KMS-11 (cell line): ENCODE measurements around the gene PTBP2.
"Not testable (repeated sequence)": the region's sequence is repeated elsewhere in the genome, so short reads cannot be mapped to it uniquely, and the experiment has no call there.

Source experiments
- H2AFZ ChIP-seq: fragments of 200-600 bp; sonication (generic); 2 replicates; pipeline ENCODE4 v1.6.1; 2016; ENCODE audit warnings: antibody characterized with exemption, mixed run types, low read depth
- H3K27ac ChIP-seq: fragments of 200-600 bp; sonication (generic); 2 replicates; pipeline ENCODE4 v1.6.1; 2016; ENCODE audit warnings: mild to moderate bottlenecking, mixed run types
- H3K27me3 ChIP-seq: fragments of 200-600 bp; sonication (generic); 2 replicates; pipeline ENCODE4 v1.6.1; 2017; ENCODE audit warnings: mild to moderate bottlenecking, low read depth, mixed run types, moderate library complexity; ENCODE audit not compliant: insufficient read depth
- H3K36me3 ChIP-seq: fragments of 200-600 bp; sonication (generic); 2 replicates; pipeline ENCODE4 v1.6.1; 2017; ENCODE audit warnings: mild to moderate bottlenecking, mixed run types; ENCODE audit not compliant: insufficient read depth
- H3K4me1 ChIP-seq: fragments of 200-600 bp; sonication (generic); 2 replicates; pipeline ENCODE4 v1.6.1; 2016; ENCODE audit warnings: mild to moderate bottlenecking, low read depth, mixed run types; ENCODE audit not compliant: poor library complexity, severe bottlenecking
- H3K4me2 ChIP-seq: fragments of 200-600 bp; sonication (generic); 2 replicates; pipeline ENCODE4 v1.7.0; 2016; ENCODE audit warnings: mild to moderate bottlenecking, mixed run types
- H3K4me3 ChIP-seq: fragments of 200-600 bp; sonication (generic); IDR thresholded peaks from 2 replicates; pipeline ENCODE4 v1.6.1; 2017; ENCODE audit warnings: low read depth, low read length, mixed read lengths; ENCODE audit not compliant: insufficient read depth
- H3K79me2 ChIP-seq: fragments of 200-600 bp; sonication (generic); 2 replicates; pipeline ENCODE4 v1.6.1; 2016; ENCODE audit warnings: low read depth, mixed run types; ENCODE audit not compliant: insufficient read depth
- H3K9ac ChIP-seq: fragments of 200-600 bp; sonication (generic); 2 replicates; pipeline ENCODE4 v1.6.1; 2016; ENCODE audit warnings: mild to moderate bottlenecking, mixed run types
- H4K20me1 ChIP-seq: fragments of 200-600 bp; sonication (generic); 2 replicates; pipeline ENCODE4 v1.6.1; 2016; ENCODE audit warnings: mild to moderate bottlenecking, mixed run types; ENCODE audit not compliant: insufficient read depth
- TF ChIP-seq, protein P1 (sequence below): fragments of 200-600 bp; sonication (generic); conservative IDR thresholded peaks from 2 replicates; pipeline ENCODE4 v1.6.1; 2017; ENCODE audit warnings: low read depth, mild to moderate bottlenecking, antibody characterized with exemption, low read length, moderate library complexity, mixed read lengths

PTBP2 gene

DNA sequence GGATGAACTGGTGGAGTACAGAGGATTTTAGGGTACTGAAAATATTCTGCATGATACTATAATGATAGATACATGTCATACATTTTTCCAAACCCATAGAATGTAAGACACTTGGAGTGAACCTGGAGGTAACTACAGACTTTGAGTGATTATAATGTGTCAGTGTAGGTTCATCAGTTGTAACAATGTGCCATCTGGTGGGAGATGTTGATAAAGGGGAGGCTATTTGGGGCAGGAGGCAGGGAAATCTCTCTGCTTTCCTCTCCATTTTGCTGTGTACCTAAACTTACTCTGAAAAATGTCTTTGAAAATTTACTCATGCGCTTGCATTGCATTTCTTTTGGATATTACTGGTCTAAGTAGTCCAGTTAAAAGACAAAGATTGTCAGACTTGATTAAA lies 35.2 kb downstream of the PTBP2 start:
- Histone ChIP-seq H3K4me3 (no peak overlapping the region), H3K4me1 (no peaks in the 10 kb centered on the region), H3K27ac (no peak overlapping the region), H3K79me2 (no peaks in the 10 kb centered on the region), H3K36me3 (no peaks in the 10 kb centered on the region), H3K27me3 (no peaks in the 10 kb centered on the region), H4K20me1 (no peaks in the 10 kb centered on the region), H3K9ac (no peak overlapping the region), H2AFZ (no peak overlapping the region), H3K4me2 (no peak overlapping the region)
- TF ChIP-seq, protein P1, sequence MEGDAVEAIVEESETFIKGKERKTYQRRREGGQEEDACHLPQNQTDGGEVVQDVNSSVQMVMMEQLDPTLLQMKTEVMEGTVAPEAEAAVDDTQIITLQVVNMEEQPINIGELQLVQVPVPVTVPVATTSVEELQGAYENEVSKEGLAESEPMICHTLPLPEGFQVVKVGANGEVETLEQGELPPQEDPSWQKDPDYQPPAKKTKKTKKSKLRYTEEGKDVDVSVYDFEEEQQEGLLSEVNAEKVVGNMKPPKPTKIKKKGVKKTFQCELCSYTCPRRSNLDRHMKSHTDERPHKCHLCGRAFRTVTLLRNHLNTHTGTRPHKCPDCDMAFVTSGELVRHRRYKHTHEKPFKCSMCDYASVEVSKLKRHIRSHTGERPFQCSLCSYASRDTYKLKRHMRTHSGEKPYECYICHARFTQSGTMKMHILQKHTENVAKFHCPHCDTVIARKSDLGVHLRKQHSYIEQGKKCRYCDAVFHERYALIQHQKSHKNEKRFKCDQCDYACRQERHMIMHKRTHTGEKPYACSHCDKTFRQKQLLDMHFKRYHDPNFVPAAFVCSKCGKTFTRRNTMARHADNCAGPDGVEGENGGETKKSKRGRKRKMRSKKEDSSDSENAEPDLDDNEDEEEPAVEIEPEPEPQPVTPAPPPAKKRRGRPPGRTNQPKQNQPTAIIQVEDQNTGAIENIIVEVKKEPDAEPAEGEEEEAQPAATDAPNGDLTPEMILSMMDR = no peak

DNA sequence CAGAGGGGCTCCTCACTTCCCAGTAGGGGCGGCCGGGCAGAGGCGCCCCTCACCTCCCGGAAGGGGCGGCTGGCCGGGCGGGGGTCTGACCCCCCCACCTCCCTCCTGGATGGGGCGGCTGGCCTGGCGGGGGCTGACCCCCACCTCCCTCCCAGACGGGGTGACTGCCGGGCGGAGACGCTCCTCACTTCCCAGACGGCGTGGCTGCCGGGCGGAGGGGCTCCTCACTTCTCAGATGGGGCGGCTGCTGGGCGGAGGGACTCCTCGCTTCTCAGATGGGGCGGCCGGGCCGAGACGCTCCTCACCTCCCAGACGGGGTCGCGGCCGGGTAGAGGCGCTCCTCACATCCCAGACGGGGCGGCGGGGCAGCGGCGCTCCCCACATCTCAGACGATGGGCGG lies 41.0 kb downstream of the PTBP2 start:
- H4K20me1 ChIP-seq, H3K4me1 ChIP-seq, H3K9ac ChIP-seq, H3K27ac ChIP-seq, H3K36me3 ChIP-seq, H3K27me3 ChIP-seq, H3K4me3 ChIP-seq, H3K79me2 ChIP-seq, H3K4me2 ChIP-seq, H2AFZ ChIP-seq: not testable (repeated sequence)

DNA sequence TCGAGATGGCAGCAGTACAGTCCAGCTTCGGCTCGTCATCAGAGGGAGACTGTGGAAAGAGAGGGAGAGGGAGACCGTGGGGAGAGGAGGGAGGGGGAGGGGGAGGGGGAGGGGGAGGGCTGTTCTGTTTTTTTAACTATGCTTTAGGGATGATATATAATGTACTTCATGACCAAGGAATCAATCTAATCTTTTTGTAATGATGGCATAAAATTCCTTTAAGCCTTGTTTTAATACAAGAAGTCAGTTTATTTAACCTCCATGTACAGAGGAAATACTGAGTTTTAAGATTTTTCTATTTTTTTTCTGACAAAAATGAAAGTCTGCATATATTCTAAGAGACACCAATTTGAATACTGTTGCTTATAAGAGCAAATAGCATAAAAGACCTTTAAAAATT lies 41.9 kb downstream of the PTBP2 start:
- H3K4me2 ChIP-seq = no peak overlapping the region
- TF ChIP-seq, protein P1 = no peak
- H3K4me3 ChIP-seq = no peak overlapping the region
- no peaks in the 10 kb centered on the region for H3K27me3 ChIP-seq
- no peaks in the 10 kb centered on the region for H3K36me3 ChIP-seq
- no peaks in the 10 kb centered on the region for H4K20me1 ChIP-seq
- no peak overlapping the region for H3K9ac ChIP-seq
- H3K4me1 ChIP-seq = no peaks in the 10 kb centered on the region
- no peak overlapping the region for H2AFZ ChIP-seq
- H3K27ac ChIP-seq = no peak overlapping the region
- no peaks in the 10 kb centered on the region for H3K79me2 ChIP-seq

DNA sequence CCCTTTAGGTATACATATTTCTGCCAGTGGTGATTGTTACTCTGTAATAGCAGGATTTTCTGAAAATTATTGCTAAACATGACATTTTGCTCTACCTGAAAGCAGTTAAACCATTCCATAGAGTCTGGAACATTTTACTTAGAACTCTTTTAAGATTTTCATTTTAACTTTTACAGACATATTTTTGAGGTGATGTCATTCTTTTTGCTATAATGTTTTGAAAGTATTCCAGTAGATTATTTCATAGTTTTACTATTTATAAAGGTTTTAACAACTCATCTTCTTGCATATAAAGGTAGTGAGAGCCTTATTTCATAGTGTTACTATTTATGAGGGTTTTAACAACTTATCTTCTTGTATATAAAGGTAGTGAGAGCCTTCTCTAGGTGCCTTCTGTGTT lies 42.9 kb downstream of the PTBP2 start:
- Histone ChIP-seq H3K36me3 (no peaks in the 10 kb centered on the region), H3K79me2 (no peaks in the 10 kb centered on the region), H3K4me1 (no peaks in the 10 kb centered on the region), H3K27ac (no peak overlapping the region), H3K9ac (no peak overlapping the region), H3K27me3 (no peaks in the 10 kb centered on the region), H3K4me3 (no peak overlapping the region), H3K4me2 (no peak overlapping the region), H4K20me1 (no peaks in the 10 kb centered on the region), H2AFZ (no peak overlapping the region)
- TF ChIP-seq, protein P1 = no peak

DNA sequence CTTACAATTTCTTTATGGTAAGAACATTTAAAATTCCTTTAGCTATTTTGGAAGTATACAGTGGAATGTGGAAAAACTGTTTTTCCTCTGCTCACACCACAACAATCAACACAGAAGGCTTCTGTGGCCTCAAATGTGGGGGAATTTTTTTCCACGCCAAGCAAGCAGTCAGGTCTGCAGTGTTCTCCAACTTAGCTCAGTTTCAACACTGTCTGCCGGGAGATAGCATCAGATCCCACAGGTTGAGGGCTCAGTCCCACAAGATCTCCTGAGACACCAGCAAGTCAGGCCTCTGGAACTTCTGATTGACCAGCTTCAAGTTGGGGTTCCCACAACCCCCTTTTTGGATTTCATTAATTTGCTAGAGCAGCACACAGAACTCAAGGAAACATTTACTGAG lies 50.3 kb downstream of the PTBP2 start:
- no peaks in the 10 kb centered on the region for H3K4me1 ChIP-seq
- no peaks in the 10 kb centered on the region for H3K79me2 ChIP-seq
- H3K36me3 ChIP-seq = no peaks in the 10 kb centered on the region
- H3K9ac ChIP-seq = no peak overlapping the region
- H4K20me1 ChIP-seq = no peaks in the 10 kb centered on the region
- H3K27ac ChIP-seq = no peak overlapping the region
- H3K4me3 ChIP-seq = no peak overlapping the region
- no peak overlapping the region for H3K4me2 ChIP-seq
- H2AFZ ChIP-seq = no peak overlapping the region
- H3K27me3 ChIP-seq = no peaks in the 10 kb centered on the region
- TF ChIP-seq, protein P1 = no peak
